AG09319 (cell line): ENCODE data around the gene TES.
A peak's percentile ranks its signal among the peaks of the same experiment; 100 is the strongest.

ENCODE experiments used
- DNase-seq: peaks from one replicate; pipeline ENCODE4 v3.0.0-alpha.2; 2010; ENCODE audit warnings: low read depth; ENCODE audit errors: extremely low read depth
- TF ChIP-seq, protein P1 (sequence below): IDR thresholded peaks from 2 replicates; pipeline ENCODE4 v1.5.1; 2011; ENCODE audit warnings: low read depth, mild to moderate bottlenecking, inconsistent platforms, low read length, moderate library complexity

TES gene

DNA sequence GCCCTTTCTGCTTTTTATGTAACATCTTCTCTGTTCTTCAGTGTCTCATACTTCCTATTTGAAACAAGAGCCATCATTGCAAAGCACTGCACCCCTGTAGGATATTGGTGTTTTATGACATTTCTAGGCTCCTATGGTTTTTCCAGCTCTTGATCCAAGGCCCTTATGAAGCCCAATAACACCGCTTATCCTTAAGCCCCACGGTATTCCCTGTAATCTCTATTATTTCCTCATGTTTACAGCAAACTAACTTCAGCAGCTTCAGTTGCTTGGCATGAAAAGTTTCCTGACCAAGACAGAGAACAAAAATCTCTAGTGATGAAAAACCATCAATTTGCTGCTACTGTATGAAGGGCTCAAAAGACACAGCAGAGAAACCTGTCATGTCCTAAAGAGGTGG lies 34.1 kb upstream of the TES start:
- TF ChIP-seq, protein P1, sequence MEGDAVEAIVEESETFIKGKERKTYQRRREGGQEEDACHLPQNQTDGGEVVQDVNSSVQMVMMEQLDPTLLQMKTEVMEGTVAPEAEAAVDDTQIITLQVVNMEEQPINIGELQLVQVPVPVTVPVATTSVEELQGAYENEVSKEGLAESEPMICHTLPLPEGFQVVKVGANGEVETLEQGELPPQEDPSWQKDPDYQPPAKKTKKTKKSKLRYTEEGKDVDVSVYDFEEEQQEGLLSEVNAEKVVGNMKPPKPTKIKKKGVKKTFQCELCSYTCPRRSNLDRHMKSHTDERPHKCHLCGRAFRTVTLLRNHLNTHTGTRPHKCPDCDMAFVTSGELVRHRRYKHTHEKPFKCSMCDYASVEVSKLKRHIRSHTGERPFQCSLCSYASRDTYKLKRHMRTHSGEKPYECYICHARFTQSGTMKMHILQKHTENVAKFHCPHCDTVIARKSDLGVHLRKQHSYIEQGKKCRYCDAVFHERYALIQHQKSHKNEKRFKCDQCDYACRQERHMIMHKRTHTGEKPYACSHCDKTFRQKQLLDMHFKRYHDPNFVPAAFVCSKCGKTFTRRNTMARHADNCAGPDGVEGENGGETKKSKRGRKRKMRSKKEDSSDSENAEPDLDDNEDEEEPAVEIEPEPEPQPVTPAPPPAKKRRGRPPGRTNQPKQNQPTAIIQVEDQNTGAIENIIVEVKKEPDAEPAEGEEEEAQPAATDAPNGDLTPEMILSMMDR: no peak
- DNase-seq: no peak

DNA sequence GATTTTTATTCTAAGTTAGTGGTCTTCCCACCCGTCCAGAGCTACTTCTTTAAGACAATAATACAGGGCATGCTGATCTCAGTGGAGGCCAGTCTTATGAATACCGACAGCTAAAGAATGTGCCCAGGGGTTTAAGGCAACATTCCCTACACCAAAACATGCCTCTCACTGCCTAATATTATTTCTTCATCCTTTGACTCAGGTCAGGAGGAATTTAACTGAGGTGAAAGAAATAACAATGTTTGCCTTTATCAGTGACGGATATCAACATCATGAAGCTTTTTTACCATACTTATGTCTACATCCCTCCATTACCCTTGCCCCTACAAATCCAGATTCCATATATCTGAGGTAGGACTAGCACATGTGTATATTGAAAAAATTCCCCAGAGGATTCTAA lies 33.3 kb upstream of the TES start:
- DNase-seq: no peak
- TF ChIP-seq, protein P1: no peak

DNA sequence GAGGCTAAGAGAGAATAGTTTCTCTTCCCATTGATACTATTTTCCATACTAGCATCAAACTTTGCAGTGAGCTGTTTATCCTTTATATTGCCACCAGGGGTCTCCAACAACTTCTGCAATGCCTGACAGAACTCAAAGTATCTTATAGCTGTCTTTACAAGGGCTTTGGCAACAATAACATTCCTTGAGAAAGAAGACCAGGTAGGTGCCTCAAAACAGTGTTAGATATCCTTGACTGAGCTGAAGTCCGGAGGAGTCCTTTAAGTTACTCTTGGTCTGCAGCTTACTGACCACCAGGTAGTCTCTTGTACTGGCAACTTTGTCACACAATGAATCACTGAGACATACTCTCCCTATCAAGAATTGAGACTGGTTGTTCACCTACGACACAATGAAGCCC lies 30.0 kb upstream of the TES start:
- no peak for DNase-seq
- TF ChIP-seq, protein P1: peak; percentile 75

DNA sequence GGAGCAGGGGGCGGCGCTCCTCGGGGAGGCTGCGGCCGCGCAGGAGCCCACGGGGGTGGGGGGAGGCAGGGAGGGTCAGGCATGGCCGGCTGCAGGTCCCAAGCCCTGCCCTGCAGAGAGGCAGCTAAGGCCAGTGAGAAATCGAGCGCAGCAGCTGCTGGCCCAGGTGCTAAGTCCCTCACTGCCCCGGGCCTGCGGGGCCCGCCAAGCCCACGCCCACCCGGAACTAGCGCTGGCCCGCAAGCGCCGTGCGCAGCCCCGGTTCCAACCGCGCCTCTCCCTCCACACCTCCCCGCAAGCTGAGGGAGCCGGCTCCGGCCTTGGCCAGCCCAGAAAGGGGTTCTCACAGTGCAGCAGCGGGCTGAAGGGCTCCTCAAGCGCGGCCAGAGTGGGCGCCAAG lies 28.3 kb upstream of the TES start:
- no peak for DNase-seq
- TF ChIP-seq, protein P1: no peak

DNA sequence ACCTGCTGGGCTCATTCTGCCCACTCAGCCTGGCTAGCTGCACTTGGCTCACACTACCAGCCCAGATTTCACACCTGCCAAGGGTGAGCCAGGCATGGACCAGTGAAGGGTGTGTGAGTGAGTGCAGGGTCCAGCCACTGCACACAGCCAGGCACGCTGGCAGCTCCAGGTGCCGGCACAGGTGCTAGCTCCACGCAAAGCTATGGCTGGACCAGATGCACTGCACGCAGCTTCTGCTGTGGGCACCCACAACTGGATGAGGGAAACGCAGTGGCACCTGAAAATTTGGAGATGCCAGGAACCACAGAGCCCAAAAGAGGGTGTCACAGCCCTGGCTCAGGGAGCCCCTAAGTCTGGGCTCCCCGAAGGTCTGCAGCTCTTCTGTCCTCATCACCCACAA lies 24.9 kb upstream of the TES start:
- TF ChIP-seq, protein P1: no peak
- DNase-seq: no peak

DNA sequence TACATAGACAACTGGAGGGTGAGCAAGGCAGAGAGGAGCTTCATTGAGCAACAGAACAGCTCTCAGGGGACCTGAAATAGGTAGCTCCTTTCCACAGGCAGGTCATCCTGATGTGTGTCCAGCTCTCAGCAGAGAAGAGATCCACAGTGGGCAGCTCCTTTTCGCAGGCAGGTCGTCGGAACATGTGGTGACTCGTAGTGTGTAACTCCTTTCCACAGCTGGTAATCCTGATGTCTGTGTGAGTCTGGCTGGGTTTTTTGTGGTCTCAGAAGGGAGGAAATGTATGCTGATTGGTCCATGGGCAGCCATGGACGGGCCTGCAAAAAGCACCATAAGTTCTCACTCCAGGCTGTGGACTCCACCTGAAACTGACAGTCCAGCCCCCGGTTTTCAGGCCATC lies 24.4 kb upstream of the TES start:
- TF ChIP-seq, protein P1: no peak
- DNase-seq: no peak

DNA sequence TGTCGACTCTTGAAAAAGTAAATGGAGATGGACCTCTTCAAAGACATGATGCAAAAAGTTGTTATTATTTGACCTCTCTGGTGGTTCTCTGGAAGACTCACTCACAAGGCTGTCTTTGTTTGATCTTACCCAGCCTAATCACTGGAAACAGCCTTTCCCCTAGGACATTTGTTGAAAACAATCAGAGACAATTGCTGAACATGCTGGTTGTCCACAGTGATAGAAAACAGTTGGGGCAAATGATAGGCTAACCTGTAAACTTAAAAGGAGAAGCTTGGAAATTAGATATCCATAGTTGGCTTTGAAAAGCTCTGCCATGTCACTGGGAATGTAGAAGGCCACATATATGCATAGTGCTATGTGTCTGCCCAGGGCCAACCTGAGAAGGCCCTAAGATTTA lies 22.9 kb upstream of the TES start:
- no peak for DNase-seq
- TF ChIP-seq, protein P1: no peak
